HCT116 (cell line): Measurements from ENCODE around the gene TMEM239. TPM values are rescaled to one million over a fixed set of nuclear protein-coding genes. Genes with fewer than 3 reads are reported as not detected.

Source experiments
- ATAC-seq: fragments of 200-7000 bp; cut with Tn5 transposase; 2 replicates; pipeline ENCODE4 v1.9.1; 2020; ENCODE audit warnings: mild to moderate bottlenecking, moderate library complexity
- BruUV-seq: library from RNA; stranded (reverse); fragments of 400-500 nt; replicated peaks from 2 replicates; lab custom pipeline; 2021; lab: Mats Ljungman, UMichigan
- CTCF ChIA-PET: fragments of 300-600 bp; sonication (Branson Sonifier 250); formaldehyde crosslinking; loops from one replicate; lab custom pipeline; 2021; ENCODE audit warnings: antibody characterized with exemption; lab: Charles Lee
- POLR2A ChIA-PET: fragments of 300-600, 350-600 bp; sonication (Branson Sonifier 250); formaldehyde crosslinking; loops from one replicate; lab custom pipeline; 2021; ENCODE audit warnings: antibody characterized with exemption; lab: Charles Lee
- RAD21 ChIA-PET, 2 experiments: fragments of 300-600 bp; sonication (Branson Sonifier 250); formaldehyde crosslinking; loops; one replicate each; lab custom pipeline; 2023; ENCODE audit warnings: low total read pairs in 2 of 2; ENCODE audit not compliant: uncharacterized antibody in 2 of 2, unreplicated experiment in 2 of 2, low non-redundant PET in 1 of 2; lab: Charles Lee
- DNase-seq: peaks from one replicate; pipeline ENCODE4 v3.0.0-alpha.2; 2010; ENCODE audit warnings: low read depth, low spot score
- H2AFZ ChIP-seq: fragments of 200-600 bp; shearing (Covaris generic), sonication (generic); 2 replicates; pipeline ENCODE4 v1.6.1; 2017; ENCODE audit warnings: low read depth, mixed run types, mixed read lengths, antibody characterized with exemption, low read length; ENCODE audit not compliant: poor library complexity, severe bottlenecking
- H3K27ac ChIP-seq: 2 replicates; pipeline ENCODE4 v1.5.1; 2012; ENCODE audit warnings: low read depth, low read length
- H3K27me3 ChIP-seq: fragments of 200-600 bp; sonication (generic); 2 replicates; pipeline ENCODE4 v1.6.1; 2016; ENCODE audit warnings: mixed run types, low read length, mixed read lengths; ENCODE audit not compliant: insufficient read depth
- H3K36me3 ChIP-seq, 2 experiments: fragments of 200-500 bp in 1 of 2; fragments of 200-600 bp in 1 of 2; sonication (Bioruptor generic) in 1 of 2; sonication (generic) in 1 of 2; 2 replicates each; pipeline versions ENCODE4 v1.5.1 to v1.6.1; 2014 to 2016; ENCODE audit warnings: low read length in 2 of 2, inconsistent platforms in 1 of 2, mixed read lengths in 1 of 2, mixed run types in 1 of 2; ENCODE audit not compliant: insufficient read depth in 2 of 2, control insufficient read depth in 1 of 2
- H3K4me1 ChIP-seq, 2 experiments: fragments of 200-600 bp in 1 of 2; sonication (generic) in 1 of 2; 2 replicates each; pipeline versions ENCODE4 v1.5.1 to v1.6.1; 2012 to 2017; ENCODE audit warnings: low read length in 2 of 2, inconsistent platforms in 1 of 2, mild to moderate bottlenecking in 1 of 2, mixed read lengths in 1 of 2, mixed run types in 1 of 2, moderate library complexity in 1 of 2; ENCODE audit not compliant: insufficient read depth in 2 of 2, control insufficient read depth in 1 of 2
- H3K4me2 ChIP-seq: fragments of 200-600 bp; sonication (generic); 2 replicates; pipeline ENCODE4 v1.6.1; 2017; ENCODE audit warnings: mixed run types, low read length, mixed read lengths
- H3K4me3 ChIP-seq, 2 experiments: fragments of 200-600 bp in 1 of 2; sonication (generic) in 1 of 2; replicated peaks in 1 of 2; 2 replicates each; pipeline ENCODE4 v1.5.1; 2011 to 2016; ENCODE audit warnings: low read length in 2 of 2, control low read depth in 1 of 2, low read depth in 1 of 2, mild to moderate bottlenecking in 1 of 2, mixed read lengths in 1 of 2, mixed run types in 1 of 2
- H3K79me2 ChIP-seq: fragments of 200-600 bp; sonication (generic); 2 replicates; pipeline ENCODE4 v1.6.1; 2017; ENCODE audit warnings: mild to moderate bottlenecking, mixed run types, low read length, moderate library complexity, mixed read lengths; ENCODE audit not compliant: insufficient read depth
- H3K9ac ChIP-seq: fragments of 200-600 bp; sonication (generic); 2 replicates; pipeline ENCODE4 v1.6.1; 2016; ENCODE audit warnings: low read length, mixed read lengths
- H3K9me2 ChIP-seq: fragments of 200-600 bp; sonication (generic), shearing (Covaris generic); 2 replicates; pipeline ENCODE4 v1.6.1; 2017; ENCODE audit warnings: mixed run types, mild to moderate bottlenecking, moderate library complexity; ENCODE audit not compliant: insufficient read depth
- H3K9me3 ChIP-seq, 2 experiments: fragments of 200-500 bp in 1 of 2; fragments of 200-600 bp in 1 of 2; sonication (Bioruptor generic) in 1 of 2; sonication (generic) in 1 of 2; 2 replicates each; pipeline ENCODE4 v1.6.1; 2014 to 2017; ENCODE audit warnings: low read length in 2 of 2, mixed read lengths in 2 of 2, inconsistent platforms in 1 of 2, low read depth in 1 of 2, mild to moderate bottlenecking in 1 of 2, mixed run types in 1 of 2, moderate library complexity in 1 of 2; ENCODE audit not compliant: control insufficient read depth in 1 of 2, insufficient read depth in 1 of 2
- H4K20me1 ChIP-seq: fragments of 200-600 bp; sonication (generic), shearing (Covaris generic); 2 replicates; pipeline ENCODE4 v1.6.1; 2017; ENCODE audit warnings: mixed run types, mild to moderate bottlenecking, moderate library complexity; ENCODE audit not compliant: insufficient read depth
- ATF3 ChIP-seq: IDR thresholded peaks from 2 replicates; pipeline ENCODE4 v1.6.1; 2012
- CBX3 ChIP-seq: IDR thresholded peaks from 2 replicates; pipeline ENCODE4 v1.6.1; 2012; ENCODE audit warnings: low read depth
- CEBPB ChIP-seq: IDR thresholded peaks from 2 replicates; pipeline ENCODE4 v1.6.1; 2012; ENCODE audit warnings: low read depth
- CTCF ChIP-seq, 3 experiments: fragments of 200-600 bp in 1 of 3; sonication (generic) in 1 of 3; IDR thresholded peaks in 2 of 3; conservative IDR thresholded peaks in 1 of 3; 2 replicates each; pipeline ENCODE4 v1.5.1; 2012 to 2017; ENCODE audit warnings: low read depth in 2 of 3, low read length in 2 of 3, antibody characterized with exemption in 1 of 3, borderline replicate concordance in 1 of 3, control low read depth in 1 of 3, mild to moderate bottlenecking in 1 of 3, mixed read lengths in 1 of 3, mixed run types in 1 of 3, moderate library complexity in 1 of 3; ENCODE audit not compliant: insufficient read depth in 1 of 3
- EGR1 ChIP-seq: IDR thresholded peaks from 2 replicates; pipeline ENCODE4 v1.6.1; 2012; ENCODE audit warnings: low read depth
- EZH2 ChIP-seq: fragments of 200-600 bp; sonication (generic); IDR thresholded peaks from 2 replicates; pipeline ENCODE4 v1.6.1; 2017; ENCODE audit warnings: antibody characterized with exemption, mixed run types
- EZH2phosphoT487 ChIP-seq: fragments of 200-600 bp; IDR thresholded peaks from 2 replicates; pipeline ENCODE4 v1.6.1; 2018; ENCODE audit warnings: antibody characterized with exemption, borderline replicate concordance
- JUND ChIP-seq: IDR thresholded peaks from 2 replicates; pipeline ENCODE4 v1.6.1; 2012
- MAX ChIP-seq: IDR thresholded peaks from 2 replicates; pipeline ENCODE4 v1.6.1; 2012
- POLR2A ChIP-seq: IDR thresholded peaks from 2 replicates; pipeline ENCODE4 v1.7.0; 2011; ENCODE audit warnings: borderline replicate concordance; ENCODE audit not compliant: insufficient read depth, insufficient read length; ENCODE audit errors: extremely low read depth
- POLR2AphosphoS5 ChIP-seq: IDR thresholded peaks from 2 replicates; pipeline ENCODE4 v1.6.1; 2011; ENCODE audit warnings: mild to moderate bottlenecking, low read depth, low read length, moderate library complexity
- RAD21 ChIP-seq: IDR thresholded peaks from 2 replicates; pipeline ENCODE4 v1.6.1; 2012; ENCODE audit warnings: low read depth, mild to moderate bottlenecking
- REST ChIP-seq: IDR thresholded peaks from 2 replicates; pipeline ENCODE4 v1.6.1; 2012; ENCODE audit warnings: low read depth
- SIN3A ChIP-seq: IDR thresholded peaks from 2 replicates; pipeline ENCODE4 v1.6.1; 2012; ENCODE audit warnings: low read depth
- SP1 ChIP-seq: IDR thresholded peaks from 2 replicates; pipeline ENCODE4 v1.6.1; 2012; ENCODE audit warnings: low read depth
- SRF ChIP-seq: IDR thresholded peaks from 2 replicates; pipeline ENCODE4 v1.6.1; 2012; ENCODE audit warnings: low read depth
- YY1 ChIP-seq: IDR thresholded peaks from 2 replicates; pipeline ENCODE4 v1.6.1; 2011; ENCODE audit warnings: low read length, low read depth, moderate library complexity, mild to moderate bottlenecking; ENCODE audit not compliant: insufficient replicate concordance; ENCODE audit errors: extremely low read depth
- ZFX ChIP-seq: fragments of 450-650 bp; IDR thresholded peaks from 2 replicates; pipeline ENCODE4 v1.6.1; 2017
- intact Hi-C: fragments of 100-400 bp; cut with micrococcal nuclease; formaldehyde crosslinking; loops from 2 replicates; pipeline ENCODE4 v1.10.0; 2022
- total RNA-seq: library from RNA; stranded (reverse); gene quantifications from one replicate; pipeline ENCODE4 v1.2.1, GENCODE V29; 2021; ENCODE audit not compliant: unreplicated experiment

The TMEM239 gene
- total RNA-seq, 1 experiment from 2014 or later: not detected

GRCh38 chr20:2859330-2860121 lies 43.4 kb downstream of the TMEM239 start:
- H3K9ac ChIP-seq: no peak overlapping the region
- no peak overlapping the region for H3K4me2 ChIP-seq
- no peaks in the 10 kb centered on the region for H3K9me2 ChIP-seq
- ChIA-PET RAD21 (no interaction called here), CTCF (no interaction called here), POLR2A (no interaction called here)
- H3K27ac ChIP-seq: no peak overlapping the region
- no peaks in the 10 kb centered on the region for H4K20me1 ChIP-seq
- no peak overlapping the region for H2AFZ ChIP-seq
- no peaks in the 10 kb centered on the region; a peak in 1 of 4 replicates for H3K36me3 ChIP-seq
- H3K27me3 ChIP-seq: no peaks in the 10 kb centered on the region
- no peaks in the 10 kb centered on the region for H3K4me1 ChIP-seq
- DNase-seq (no peak), ATAC-seq (no peak)
- no peaks in the 10 kb centered on the region for H3K9me3 ChIP-seq
- no TSS peak for BruUV-seq
- H3K79me2 ChIP-seq: no peaks in the 10 kb centered on the region
- intact Hi-C loops: no loop called here
- H3K4me3 ChIP-seq: no peak overlapping the region
- TF ChIP-seq SIN3A: no peak
- TF ChIP-seq CEBPB: no peak
- no peak for TF ChIP-seq RAD21
- TF ChIP-seq MAX: no peak
- no peak for TF ChIP-seq CTCF (IDR thresholded peaks at IDR 0.05 in 2 of 3, conservative IDR thresholded peaks at IDR 0.05 in 1 of 3; ENCODE audit: borderline replicate concordance in 1 of 3, insufficient read depth in 1 of 3, low read depth in 2 of 3, low read length in 2 of 3)
- no peak for TF ChIP-seq ZFX
- TF ChIP-seq POLR2A: no peak
- no peak for TF ChIP-seq POLR2AphosphoS5
- TF ChIP-seq EZH2: no peak
- TF ChIP-seq REST: no peak
- no peak for TF ChIP-seq ATF3
- no peak for TF ChIP-seq SRF
- no peak for TF ChIP-seq EGR1
- no peak for TF ChIP-seq JUND
- no peak for TF ChIP-seq EZH2phosphoT487
- no peak for TF ChIP-seq CBX3
- TF ChIP-seq SP1: no peak
- TF ChIP-seq YY1: no peak
